HCT116 (cell line): Measurements from ENCODE around the gene ACSL5. TPM values are rescaled to one million over a fixed set of nuclear protein-coding genes. Genes with fewer than 3 reads are reported as not detected.
A peak's percentile ranks its signal among the peaks of the same experiment; 100 is the strongest.

Experiments used
- ATAC-seq: fragments of 200-7000 bp; cut with Tn5 transposase; 2 replicates; pipeline ENCODE4 v1.9.1; 2020; ENCODE audit warnings: mild to moderate bottlenecking, moderate library complexity
- BruUV-seq: library from RNA; stranded (reverse); fragments of 400-500 nt; replicated peaks from 2 replicates; lab custom pipeline; 2021; lab: Mats Ljungman, UMichigan
- CTCF ChIA-PET: fragments of 300-600 bp; sonication (Branson Sonifier 250); formaldehyde crosslinking; loops from one replicate; lab custom pipeline; 2021; ENCODE audit warnings: antibody characterized with exemption; lab: Charles Lee
- POLR2A ChIA-PET: fragments of 300-600, 350-600 bp; sonication (Branson Sonifier 250); formaldehyde crosslinking; loops from one replicate; lab custom pipeline; 2021; ENCODE audit warnings: antibody characterized with exemption; lab: Charles Lee
- RAD21 ChIA-PET, 2 experiments: fragments of 300-600 bp; sonication (Branson Sonifier 250); formaldehyde crosslinking; loops; one replicate each; lab custom pipeline; 2023; ENCODE audit warnings: low total read pairs in 2 of 2; ENCODE audit not compliant: uncharacterized antibody in 2 of 2, unreplicated experiment in 2 of 2, low non-redundant PET in 1 of 2; lab: Charles Lee
- DNase-seq: peaks from one replicate; pipeline ENCODE4 v3.0.0-alpha.2; 2010; ENCODE audit warnings: low read depth, low spot score
- H2AFZ ChIP-seq: fragments of 200-600 bp; shearing (Covaris generic), sonication (generic); 2 replicates; pipeline ENCODE4 v1.6.1; 2017; ENCODE audit warnings: low read depth, mixed run types, mixed read lengths, antibody characterized with exemption, low read length; ENCODE audit not compliant: poor library complexity, severe bottlenecking
- H3K27ac ChIP-seq: 2 replicates; pipeline ENCODE4 v1.5.1; 2012; ENCODE audit warnings: low read depth, low read length
- H3K27me3 ChIP-seq: fragments of 200-600 bp; sonication (generic); 2 replicates; pipeline ENCODE4 v1.6.1; 2016; ENCODE audit warnings: mixed run types, low read length, mixed read lengths; ENCODE audit not compliant: insufficient read depth
- H3K36me3 ChIP-seq, 2 experiments: fragments of 200-500 bp in 1 of 2; fragments of 200-600 bp in 1 of 2; sonication (Bioruptor generic) in 1 of 2; sonication (generic) in 1 of 2; 2 replicates each; pipeline versions ENCODE4 v1.5.1 to v1.6.1; 2014 to 2016; ENCODE audit warnings: low read length in 2 of 2, inconsistent platforms in 1 of 2, mixed read lengths in 1 of 2, mixed run types in 1 of 2; ENCODE audit not compliant: insufficient read depth in 2 of 2, control insufficient read depth in 1 of 2
- H3K4me1 ChIP-seq, 2 experiments: fragments of 200-600 bp in 1 of 2; sonication (generic) in 1 of 2; 2 replicates each; pipeline versions ENCODE4 v1.5.1 to v1.6.1; 2012 to 2017; ENCODE audit warnings: low read length in 2 of 2, inconsistent platforms in 1 of 2, mild to moderate bottlenecking in 1 of 2, mixed read lengths in 1 of 2, mixed run types in 1 of 2, moderate library complexity in 1 of 2; ENCODE audit not compliant: insufficient read depth in 2 of 2, control insufficient read depth in 1 of 2
- H3K4me2 ChIP-seq: fragments of 200-600 bp; sonication (generic); 2 replicates; pipeline ENCODE4 v1.6.1; 2017; ENCODE audit warnings: mixed run types, low read length, mixed read lengths
- H3K4me3 ChIP-seq, 2 experiments: fragments of 200-600 bp in 1 of 2; sonication (generic) in 1 of 2; replicated peaks in 1 of 2; 2 replicates each; pipeline ENCODE4 v1.5.1; 2011 to 2016; ENCODE audit warnings: low read length in 2 of 2, control low read depth in 1 of 2, low read depth in 1 of 2, mild to moderate bottlenecking in 1 of 2, mixed read lengths in 1 of 2, mixed run types in 1 of 2
- H3K79me2 ChIP-seq: fragments of 200-600 bp; sonication (generic); 2 replicates; pipeline ENCODE4 v1.6.1; 2017; ENCODE audit warnings: mild to moderate bottlenecking, mixed run types, low read length, moderate library complexity, mixed read lengths; ENCODE audit not compliant: insufficient read depth
- H3K9ac ChIP-seq: fragments of 200-600 bp; sonication (generic); 2 replicates; pipeline ENCODE4 v1.6.1; 2016; ENCODE audit warnings: low read length, mixed read lengths
- H3K9me2 ChIP-seq: fragments of 200-600 bp; sonication (generic), shearing (Covaris generic); 2 replicates; pipeline ENCODE4 v1.6.1; 2017; ENCODE audit warnings: mixed run types, mild to moderate bottlenecking, moderate library complexity; ENCODE audit not compliant: insufficient read depth
- H3K9me3 ChIP-seq, 2 experiments: fragments of 200-500 bp in 1 of 2; fragments of 200-600 bp in 1 of 2; sonication (Bioruptor generic) in 1 of 2; sonication (generic) in 1 of 2; 2 replicates each; pipeline ENCODE4 v1.6.1; 2014 to 2017; ENCODE audit warnings: low read length in 2 of 2, mixed read lengths in 2 of 2, inconsistent platforms in 1 of 2, low read depth in 1 of 2, mild to moderate bottlenecking in 1 of 2, mixed run types in 1 of 2, moderate library complexity in 1 of 2; ENCODE audit not compliant: control insufficient read depth in 1 of 2, insufficient read depth in 1 of 2
- H4K20me1 ChIP-seq: fragments of 200-600 bp; sonication (generic), shearing (Covaris generic); 2 replicates; pipeline ENCODE4 v1.6.1; 2017; ENCODE audit warnings: mixed run types, mild to moderate bottlenecking, moderate library complexity; ENCODE audit not compliant: insufficient read depth
- CBX3 ChIP-seq: IDR thresholded peaks from 2 replicates; pipeline ENCODE4 v1.6.1; 2012; ENCODE audit warnings: low read depth
- CEBPB ChIP-seq: IDR thresholded peaks from 2 replicates; pipeline ENCODE4 v1.6.1; 2012; ENCODE audit warnings: low read depth
- EZH2phosphoT487 ChIP-seq: fragments of 200-600 bp; IDR thresholded peaks from 2 replicates; pipeline ENCODE4 v1.6.1; 2018; ENCODE audit warnings: antibody characterized with exemption, borderline replicate concordance
- JUND ChIP-seq: IDR thresholded peaks from 2 replicates; pipeline ENCODE4 v1.6.1; 2012
- POLR2A ChIP-seq: IDR thresholded peaks from 2 replicates; pipeline ENCODE4 v1.7.0; 2011; ENCODE audit warnings: borderline replicate concordance; ENCODE audit not compliant: insufficient read depth, insufficient read length; ENCODE audit errors: extremely low read depth
- POLR2AphosphoS5 ChIP-seq: IDR thresholded peaks from 2 replicates; pipeline ENCODE4 v1.6.1; 2011; ENCODE audit warnings: mild to moderate bottlenecking, low read depth, low read length, moderate library complexity
- RAD21 ChIP-seq: IDR thresholded peaks from 2 replicates; pipeline ENCODE4 v1.6.1; 2012; ENCODE audit warnings: low read depth, mild to moderate bottlenecking
- SIN3A ChIP-seq: IDR thresholded peaks from 2 replicates; pipeline ENCODE4 v1.6.1; 2012; ENCODE audit warnings: low read depth
- SP1 ChIP-seq: IDR thresholded peaks from 2 replicates; pipeline ENCODE4 v1.6.1; 2012; ENCODE audit warnings: low read depth
- SRF ChIP-seq: IDR thresholded peaks from 2 replicates; pipeline ENCODE4 v1.6.1; 2012; ENCODE audit warnings: low read depth
- TCF7L2 ChIP-seq: IDR thresholded peaks from 2 replicates; pipeline ENCODE4 v1.7.0; 2011; ENCODE audit warnings: borderline replicate concordance, inconsistent platforms; ENCODE audit not compliant: insufficient read depth, insufficient read length; ENCODE audit errors: extremely low read depth
- YY1 ChIP-seq: IDR thresholded peaks from 2 replicates; pipeline ENCODE4 v1.6.1; 2011; ENCODE audit warnings: low read length, low read depth, moderate library complexity, mild to moderate bottlenecking; ENCODE audit not compliant: insufficient replicate concordance; ENCODE audit errors: extremely low read depth
- ZFX ChIP-seq: fragments of 450-650 bp; IDR thresholded peaks from 2 replicates; pipeline ENCODE4 v1.6.1; 2017
- ZNF274 ChIP-seq: fragments of 200-500 bp; sonication (Bioruptor generic); IDR thresholded peaks from 2 replicates; pipeline ENCODE4 v1.6.1; 2014; ENCODE audit warnings: mild to moderate bottlenecking, low read depth, low read length, inconsistent platforms
- intact Hi-C: fragments of 100-400 bp; cut with micrococcal nuclease; formaldehyde crosslinking; loops from 2 replicates; pipeline ENCODE4 v1.10.0; 2022
- total RNA-seq: library from RNA; stranded (reverse); gene quantifications from one replicate; pipeline ENCODE4 v1.2.1, GENCODE V29; 2021; ENCODE audit not compliant: unreplicated experiment
- TF ChIP-seq, protein P1 (sequence below): IDR thresholded peaks from 2 replicates; pipeline ENCODE4 v1.6.1; 2012
- TF ChIP-seq, protein P2 (sequence below): IDR thresholded peaks from 2 replicates; pipeline ENCODE4 v1.6.1; 2012; ENCODE audit warnings: low read depth

ACSL5 gene
- total RNA-seq, 1 experiment from 2014 or later, result 195 TPM

DNA sequence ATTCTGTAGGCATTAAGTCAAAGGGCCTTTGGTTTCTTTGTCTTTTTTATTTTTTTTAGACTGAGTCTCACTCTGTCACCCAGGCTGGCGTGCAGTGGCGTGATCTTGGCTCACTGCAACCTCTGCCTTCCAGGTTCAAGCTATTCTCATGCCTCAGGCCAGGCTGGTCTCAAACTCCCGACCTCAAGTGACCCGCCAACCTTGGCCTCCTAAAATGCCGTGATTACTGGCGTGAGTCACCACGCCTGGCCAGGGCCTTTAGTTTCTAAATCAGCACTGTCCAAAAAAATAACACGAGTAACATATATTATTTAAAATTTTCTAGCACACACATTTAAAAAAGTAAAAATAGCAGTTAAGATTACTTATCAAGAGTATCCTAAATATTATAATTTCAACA lies 11.1 kb upstream of the ACSL5 start:
- H3K9me2 ChIP-seq, result no peaks in the 10 kb centered on the region
- H3K36me3 ChIP-seq, result no peaks in the 10 kb centered on the region
- H3K9me3 ChIP-seq, result no peaks in the 10 kb centered on the region
- peak overlapping the region; percentile 50 for H3K4me2 ChIP-seq
- H3K79me2 ChIP-seq, result no peaks in the 10 kb centered on the region
- H4K20me1 ChIP-seq, result no peaks in the 10 kb centered on the region
- H3K4me1 ChIP-seq, result peaks cover 41 to 70% of the 10 kb centered on the region in 2 experiments
- ChIA-PET RAD21 (no interaction called here), CTCF (interaction anchor here (0.8 to 1.4 kb wide), 3 partner anchors 12 to 69 kb away, joined by 3 to 7 read pairs (median 3); partner anchors contain the start of gene ACSL5), POLR2A (interaction anchor here (1.1 to 3.9 kb wide), 6 partner anchors 9 to 30 kb away, joined by 3 to 17 read pairs (median 6); partner anchors contain the start of gene ACSL5)
- peak overlapping the region; percentile 45 for H2AFZ ChIP-seq
- H3K27ac ChIP-seq, result peak overlapping the region; percentile 83
- no TSS peak for BruUV-seq
- no peaks in the 10 kb centered on the region for H3K27me3 ChIP-seq
- no peak overlapping the region for H3K4me3 ChIP-seq
- DNase-seq (no peak), ATAC-seq (peak; percentile 44)
- intact Hi-C loops, result no loop called here
- TF ChIP-seq SIN3A (no peak), YY1 (peak; percentile 8)
- peak overlapping the region; percentile 46 for H3K9ac ChIP-seq

DNA sequence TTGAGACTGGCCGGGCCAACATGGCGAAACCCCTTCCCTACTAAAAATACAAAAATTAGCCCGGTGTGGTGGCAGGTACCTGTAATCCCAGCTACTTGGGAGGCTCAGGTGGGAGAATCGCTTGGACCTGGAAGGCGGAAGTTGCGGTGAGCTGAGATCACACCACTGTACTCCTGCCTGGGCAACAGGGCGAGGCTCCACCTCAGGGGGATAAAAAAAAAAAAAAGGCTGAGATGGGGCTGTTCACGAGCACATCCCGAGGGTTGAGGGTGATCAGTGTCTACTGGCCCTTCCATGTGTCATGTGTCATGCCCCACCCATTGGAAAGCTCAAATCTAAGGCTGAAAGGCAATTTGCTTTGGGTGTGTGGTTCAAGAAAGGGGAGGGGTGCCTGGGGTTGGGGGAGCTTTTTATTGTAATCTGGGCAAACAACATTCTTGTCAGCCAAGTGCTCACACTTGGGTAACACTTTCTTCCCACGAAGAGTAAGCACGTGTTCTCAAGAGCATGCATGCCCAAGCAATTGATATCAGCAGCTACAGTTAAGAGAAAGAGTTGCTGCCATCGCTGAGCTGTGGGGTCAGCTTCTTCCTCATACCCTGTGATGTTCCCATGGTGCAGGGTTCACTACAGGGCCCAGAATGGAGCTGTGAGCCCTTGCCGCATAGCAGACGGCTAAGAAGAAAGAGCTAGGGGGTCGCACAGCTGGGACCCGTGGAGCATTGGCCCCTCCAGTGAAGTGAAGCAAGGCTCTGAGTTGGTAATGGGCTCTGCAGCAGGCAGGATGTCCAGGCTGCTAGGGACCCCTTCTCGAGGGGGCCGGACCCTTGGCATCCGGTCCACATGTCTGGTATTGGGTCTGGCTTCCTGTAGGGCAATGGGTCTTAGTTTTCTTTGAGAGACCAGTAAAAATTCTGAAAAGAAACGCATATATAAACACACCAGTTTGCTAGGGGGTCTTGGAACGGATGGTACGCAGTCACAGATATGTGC lies 9.9 kb upstream of the ACSL5 start:
- peak overlapping the region; percentile 45 for H2AFZ ChIP-seq
- DNase-seq (no peak), ATAC-seq (no peak)
- H3K36me3 ChIP-seq, result no peaks in the 10 kb centered on the region
- peaks cover 41 to 70% of the 10 kb centered on the region in 2 experiments for H3K4me1 ChIP-seq
- H3K9me3 ChIP-seq, result no peaks in the 10 kb centered on the region
- no peaks in the 10 kb centered on the region for H4K20me1 ChIP-seq
- ChIA-PET CTCF (interaction anchor here (0.9 to 2.0 kb wide), 4 partner anchors 10 to 71 kb away, joined by 3 to 6 read pairs (median 4); no protein-coding TSS in a partner anchor), RAD21 (interaction anchor here in 1 of 2 experiments (0.7 kb wide), 1 partner anchor 11 kb away, joined by 3 read pairs; no protein-coding TSS in a partner anchor), POLR2A (interaction anchor here (1.0 to 4.2 kb wide), 3 partner anchors 8 to 16 kb away, joined by 3 to 47 read pairs (median 7); partner anchors contain the start of gene ACSL5)
- H3K79me2 ChIP-seq, result no peaks in the 10 kb centered on the region
- H3K9ac ChIP-seq, result no peak overlapping the region
- no peak overlapping the region for H3K4me2 ChIP-seq
- intact Hi-C loops, result no loop called here
- no peaks in the 10 kb centered on the region for H3K9me2 ChIP-seq
- no peak overlapping the region for H3K4me3 ChIP-seq
- no peaks in the 10 kb centered on the region for H3K27me3 ChIP-seq
- no TSS peak for BruUV-seq
- H3K27ac ChIP-seq, result peak overlapping the region; percentile 83
- TF ChIP-seq RAD21, result no peak
- no peak for TF ChIP-seq EZH2phosphoT487
- no peak for TF ChIP-seq POLR2AphosphoS5
- TF ChIP-seq, protein P1, sequence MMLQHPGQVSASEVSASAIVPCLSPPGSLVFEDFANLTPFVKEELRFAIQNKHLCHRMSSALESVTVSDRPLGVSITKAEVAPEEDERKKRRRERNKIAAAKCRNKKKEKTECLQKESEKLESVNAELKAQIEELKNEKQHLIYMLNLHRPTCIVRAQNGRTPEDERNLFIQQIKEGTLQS, result no peak
- no peak for TF ChIP-seq SP1
- TF ChIP-seq SIN3A, result no peak
- no peak for TF ChIP-seq POLR2A
- TF ChIP-seq, protein P2, sequence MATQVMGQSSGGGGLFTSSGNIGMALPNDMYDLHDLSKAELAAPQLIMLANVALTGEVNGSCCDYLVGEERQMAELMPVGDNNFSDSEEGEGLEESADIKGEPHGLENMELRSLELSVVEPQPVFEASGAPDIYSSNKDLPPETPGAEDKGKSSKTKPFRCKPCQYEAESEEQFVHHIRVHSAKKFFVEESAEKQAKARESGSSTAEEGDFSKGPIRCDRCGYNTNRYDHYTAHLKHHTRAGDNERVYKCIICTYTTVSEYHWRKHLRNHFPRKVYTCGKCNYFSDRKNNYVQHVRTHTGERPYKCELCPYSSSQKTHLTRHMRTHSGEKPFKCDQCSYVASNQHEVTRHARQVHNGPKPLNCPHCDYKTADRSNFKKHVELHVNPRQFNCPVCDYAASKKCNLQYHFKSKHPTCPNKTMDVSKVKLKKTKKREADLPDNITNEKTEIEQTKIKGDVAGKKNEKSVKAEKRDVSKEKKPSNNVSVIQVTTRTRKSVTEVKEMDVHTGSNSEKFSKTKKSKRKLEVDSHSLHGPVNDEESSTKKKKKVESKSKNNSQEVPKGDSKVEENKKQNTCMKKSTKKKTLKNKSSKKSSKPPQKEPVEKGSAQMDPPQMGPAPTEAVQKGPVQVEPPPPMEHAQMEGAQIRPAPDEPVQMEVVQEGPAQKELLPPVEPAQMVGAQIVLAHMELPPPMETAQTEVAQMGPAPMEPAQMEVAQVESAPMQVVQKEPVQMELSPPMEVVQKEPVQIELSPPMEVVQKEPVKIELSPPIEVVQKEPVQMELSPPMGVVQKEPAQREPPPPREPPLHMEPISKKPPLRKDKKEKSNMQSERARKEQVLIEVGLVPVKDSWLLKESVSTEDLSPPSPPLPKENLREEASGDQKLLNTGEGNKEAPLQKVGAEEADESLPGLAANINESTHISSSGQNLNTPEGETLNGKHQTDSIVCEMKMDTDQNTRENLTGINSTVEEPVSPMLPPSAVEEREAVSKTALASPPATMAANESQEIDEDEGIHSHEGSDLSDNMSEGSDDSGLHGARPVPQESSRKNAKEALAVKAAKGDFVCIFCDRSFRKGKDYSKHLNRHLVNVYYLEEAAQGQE, result no peak
- no peak for TF ChIP-seq ZFX
- TF ChIP-seq JUND, result no peak
- TF ChIP-seq CBX3, result no peak
- no peak for TF ChIP-seq ZNF274
- no peak for TF ChIP-seq CEBPB
- TF ChIP-seq SRF, result no peak
- TF ChIP-seq TCF7L2, result no peak
